HEK293 (cell line): ENCODE results near the gene TTC24.

ENCODE experiments used
- CTCF ChIA-PET: fragments of 350-600 bp; formaldehyde crosslinking; extraction: SDS; loops from one replicate; lab custom pipeline; 2021; ENCODE audit warnings: antibody characterized with exemption; lab: Yijun Ruan, JAX
- POLR2A ChIA-PET: fragments of 300-600 bp; formaldehyde crosslinking; extraction: SDS; loops from one replicate; lab custom pipeline; 2020; ENCODE audit warnings: antibody characterized with exemption, inconsistent platforms; lab: Yijun Ruan, JAX
- H3K27ac ChIP-seq: fragments of 200-500 bp; sonication (Bioruptor generic); 2 replicates; pipeline ENCODE4 v1.5.1; 2014; ENCODE audit warnings: low read depth, low read length, control low read depth, inconsistent platforms; ENCODE audit errors: extremely low read depth
- H3K36me3 ChIP-seq, 2 experiments: fragments of 200-500 bp in 1 of 2; sonication (Bioruptor generic) in 1 of 2; 1 replicate in 1 of 2; 2 replicates in 1 of 2; pipeline ENCODE4 v1.5.1; 2014 to 2017; ENCODE audit warnings: inconsistent platforms in 2 of 2, low read length in 2 of 2; ENCODE audit not compliant: control insufficient read depth in 2 of 2, insufficient read depth in 1 of 2
- H3K4me1 ChIP-seq: fragments of 200-500 bp; sonication (Bioruptor generic); 2 replicates; pipeline ENCODE4 v1.5.1; 2014; ENCODE audit warnings: mild to moderate bottlenecking, low read length, inconsistent platforms; ENCODE audit not compliant: control insufficient read depth, insufficient read depth
- H3K4me3 ChIP-seq: 2 replicates; pipeline ENCODE4 v1.5.1; 2011; ENCODE audit warnings: low read depth, mild to moderate bottlenecking, control low read depth, low read length, moderate library complexity
- H3K9me3 ChIP-seq: fragments of 200-500 bp; sonication (Bioruptor generic); 2 replicates; pipeline ENCODE4 v1.5.1; 2014; ENCODE audit warnings: low read depth, low read length, inconsistent platforms; ENCODE audit not compliant: control insufficient read depth, insufficient read depth
- AEBP2 ChIP-seq: fragments of 450-650 bp; formaldehyde crosslinking; IDR thresholded peaks from 2 replicates; pipeline ENCODE4 v1.5.1; 2016; ENCODE audit warnings: missing biosample characterization, missing genetic modification characterization, borderline replicate concordance
- ELK4 ChIP-seq: IDR thresholded peaks from 2 replicates; pipeline ENCODE4 v1.6.1; 2011; ENCODE audit warnings: mild to moderate bottlenecking, low read depth, low read length, borderline replicate concordance
- KLF9 ChIP-seq: fragments of 450-650 bp; formaldehyde crosslinking; IDR thresholded peaks from 2 replicates; pipeline ENCODE4 v1.5.1; 2016; ENCODE audit warnings: missing biosample characterization, missing genetic modification characterization, low read depth
- ZFP37 ChIP-seq: fragments of 450-650 bp; formaldehyde crosslinking; IDR thresholded peaks from 2 replicates; pipeline ENCODE4 v1.5.1; 2016; ENCODE audit warnings: missing biosample characterization, missing genetic modification characterization
- ZNF140 ChIP-seq: fragments of 450-650 bp; formaldehyde crosslinking; IDR thresholded peaks from 2 replicates; pipeline ENCODE4 v1.5.1; 2016; ENCODE audit warnings: missing biosample characterization, missing genetic modification characterization
- ZNF23 ChIP-seq: fragments of 450-650 bp; formaldehyde crosslinking; IDR thresholded peaks from 2 replicates; pipeline ENCODE4 v1.5.1; 2016; ENCODE audit warnings: missing biosample characterization, missing genetic modification characterization, borderline replicate concordance
- ZNF266 ChIP-seq: fragments of 450-650 bp; formaldehyde crosslinking; IDR thresholded peaks from 2 replicates; pipeline ENCODE4 v1.5.1; 2016; ENCODE audit warnings: missing biosample characterization, missing genetic modification characterization, low read depth
- ZNF292 ChIP-seq: fragments of 450-650 bp; formaldehyde crosslinking; IDR thresholded peaks from 2 replicates; pipeline ENCODE4 v1.5.1; 2016; ENCODE audit warnings: low read depth, missing biosample characterization, missing genetic modification characterization, borderline replicate concordance
- ZNF341 ChIP-seq: fragments of 450-650 bp; formaldehyde crosslinking; IDR thresholded peaks from 2 replicates; pipeline ENCODE4; 2016; ENCODE audit warnings: low read depth, missing biosample characterization, missing genetic modification characterization
- ZNF350 ChIP-seq: fragments of 450-650 bp; formaldehyde crosslinking; IDR thresholded peaks from 2 replicates; pipeline ENCODE4 v1.5.0; 2017; ENCODE audit warnings: missing biosample characterization, mild to moderate bottlenecking, missing genetic modification characterization
- ZNF473 ChIP-seq: fragments of 450-650 bp; formaldehyde crosslinking; IDR thresholded peaks from 2 replicates; pipeline ENCODE4 v1.5.1; 2017; ENCODE audit warnings: missing biosample characterization, missing genetic modification characterization
- ZNF555 ChIP-seq: fragments of 450-650 bp; formaldehyde crosslinking; conservative IDR thresholded peaks from 2 replicates; pipeline ENCODE4 v1.5.1; 2017; ENCODE audit warnings: missing biosample characterization, mild to moderate bottlenecking, missing genetic modification characterization, inconsistent platforms
- ZNF610 ChIP-seq: fragments of 450-650 bp; formaldehyde crosslinking; IDR thresholded peaks from 2 replicates; pipeline ENCODE4 v1.5.1; 2016; ENCODE audit warnings: missing biosample characterization, missing genetic modification characterization, borderline replicate concordance
- ZNF664 ChIP-seq: fragments of 450-650 bp; formaldehyde crosslinking; IDR thresholded peaks from 2 replicates; pipeline ENCODE4 v1.5.1; 2016; ENCODE audit warnings: missing biosample characterization, missing genetic modification characterization
- ZNF677 ChIP-seq: fragments of 450-650 bp; IDR thresholded peaks from 2 replicates; pipeline ENCODE4 v1.5.0; 2018; ENCODE audit warnings: missing biosample characterization, mild to moderate bottlenecking, missing genetic modification characterization, moderate library complexity
- ZNF785 ChIP-seq: fragments of 450-650 bp; formaldehyde crosslinking; IDR thresholded peaks from 2 replicates; pipeline ENCODE4 v1.5.1; 2016; ENCODE audit warnings: missing biosample characterization, missing genetic modification characterization
- ZNF791 ChIP-seq: fragments of 450-650 bp; formaldehyde crosslinking; IDR thresholded peaks from 2 replicates; pipeline ENCODE4 v1.5.1; 2016; ENCODE audit warnings: missing biosample characterization, missing genetic modification characterization
- ZXDB ChIP-seq: fragments of 450-650 bp; formaldehyde crosslinking; IDR thresholded peaks from 2 replicates; pipeline ENCODE4 v1.5.1; 2016; ENCODE audit warnings: missing biosample characterization, missing genetic modification characterization
- TF ChIP-seq, protein P1 (sequence below): fragments of 450-650 bp; formaldehyde crosslinking; IDR thresholded peaks from 2 replicates; pipeline ENCODE4 v1.5.1; 2017; ENCODE audit warnings: missing biosample characterization, missing genetic modification characterization

TTC24 gene

DNA sequence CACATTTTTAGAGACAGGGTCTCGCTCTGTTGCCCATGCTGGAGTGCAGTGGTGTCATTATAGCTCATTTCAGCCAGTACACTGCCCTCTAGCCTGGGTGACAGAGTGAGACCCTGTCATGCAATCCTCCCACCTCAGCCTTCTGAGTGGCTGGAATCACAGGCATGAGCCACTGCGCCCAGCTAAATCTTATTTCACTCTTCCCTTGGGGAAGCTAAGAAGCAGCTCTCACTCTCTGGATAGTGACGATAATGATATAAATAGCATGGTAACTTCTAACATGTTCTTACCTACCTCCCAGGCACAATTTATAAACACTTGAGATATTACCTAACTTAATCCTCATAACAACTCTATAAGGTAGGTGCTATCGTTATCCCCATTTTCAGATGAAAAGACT, 32.1 kb upstream of the TTC24 start:
- peak; percentile 43; the same call in 1 of the 2 replicates for TF ChIP-seq ZNF664 (tag by site-specific recombination)
- no peak for TF ChIP-seq ZNF266 (tag by site-specific recombination)
- CTCF ChIA-PET = interaction anchor here (1.2 kb wide), 1 partner anchor 34 kb away, joined by 3 read pairs; no protein-coding TSS in a partner anchor
- Histone ChIP-seq H3K27ac (no peak overlapping the region), H3K36me3 (peaks cover 15 to 95% of the 10 kb centered on the region in 2 experiments), H3K4me3 (no peak overlapping the region), H3K9me3 (no peaks in the 10 kb centered on the region), H3K4me1 (no peaks in the 10 kb centered on the region)
- POLR2A ChIA-PET = no interaction called here

GRCh38 chr1:156547982-156548381, 31.5 kb upstream of the TTC24 start:
- ChIA-PET POLR2A (no interaction called here), CTCF (interaction anchor here (1.2 kb wide), 1 partner anchor 34 kb away, joined by 3 read pairs; no protein-coding TSS in a partner anchor)
- Histone ChIP-seq H3K9me3 (no peaks in the 10 kb centered on the region), H3K4me3 (no peak overlapping the region), H3K36me3 (peaks cover 12 to 94% of the 10 kb centered on the region in 2 experiments), H3K27ac (no peak overlapping the region), H3K4me1 (no peaks in the 10 kb centered on the region)
- TF ChIP-seq KLF9 (tag by site-specific recombination) = no peak
- no peak for TF ChIP-seq ZNF341 (tag by site-specific recombination)
- no peak for TF ChIP-seq ZNF791 (tag by site-specific recombination)
- no peak for TF ChIP-seq ZXDB (tag by site-specific recombination)
- no peak for TF ChIP-seq AEBP2 (tag by site-specific recombination)
- no peak for TF ChIP-seq ZNF473 (tag by site-specific recombination)

GRCh38 chr1:156549390-156549789, 30.1 kb upstream of the TTC24 start:
- TF ChIP-seq ZNF23 (tag by site-specific recombination) (no peak), ELK4 (no peak), ZNF292 (tag by site-specific recombination) (no peak), ZNF785 (tag by site-specific recombination) (no peak), AEBP2 (tag by site-specific recombination) (no peak), ZFP37 (no peak), ZNF610 (tag by site-specific recombination) (no peak), ZNF140 (tag by site-specific recombination) (no peak), ZNF555 (tag by site-specific recombination) (no peak), ZNF677 (tag by site-specific recombination) (no peak), ZNF350 (no peak)
- TF ChIP-seq, protein P1, sequence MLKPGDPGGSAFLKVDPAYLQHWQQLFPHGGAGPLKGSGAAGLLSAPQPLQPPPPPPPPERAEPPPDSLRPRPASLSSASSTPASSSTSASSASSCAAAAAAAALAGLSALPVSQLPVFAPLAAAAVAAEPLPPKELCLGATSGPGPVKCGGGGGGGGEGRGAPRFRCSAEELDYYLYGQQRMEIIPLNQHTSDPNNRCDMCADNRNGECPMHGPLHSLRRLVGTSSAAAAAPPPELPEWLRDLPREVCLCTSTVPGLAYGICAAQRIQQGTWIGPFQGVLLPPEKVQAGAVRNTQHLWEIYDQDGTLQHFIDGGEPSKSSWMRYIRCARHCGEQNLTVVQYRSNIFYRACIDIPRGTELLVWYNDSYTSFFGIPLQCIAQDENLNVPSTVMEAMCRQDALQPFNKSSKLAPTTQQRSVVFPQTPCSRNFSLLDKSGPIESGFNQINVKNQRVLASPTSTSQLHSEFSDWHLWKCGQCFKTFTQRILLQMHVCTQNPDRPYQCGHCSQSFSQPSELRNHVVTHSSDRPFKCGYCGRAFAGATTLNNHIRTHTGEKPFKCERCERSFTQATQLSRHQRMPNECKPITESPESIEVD (tag by site-specific recombination) = no peak
- H3K27ac ChIP-seq = no peak overlapping the region
- no peaks in the 10 kb centered on the region for H3K9me3 ChIP-seq
- POLR2A ChIA-PET = no interaction called here
- H3K36me3 ChIP-seq = peaks cover 19 to 92% of the 10 kb centered on the region in 2 experiments
- CTCF ChIA-PET = interaction anchor here (0.5 kb wide), 1 partner anchor 1787 kb away, joined by 3 read pairs; no protein-coding TSS in a partner anchor
- no peaks in the 10 kb centered on the region for H3K4me1 ChIP-seq
- no peak overlapping the region for H3K4me3 ChIP-seq
